ENCODE data around the gene DPP6. TPM values are rescaled to one million over a fixed set of nuclear protein-coding genes. Genes with fewer than 3 reads are reported as not detected.

The DPP6 gene
- total RNA-seq, 3 donors from 2014 or later (not counting 1 experiment from before 2014, with no cell fraction given): not detected

DNA sequence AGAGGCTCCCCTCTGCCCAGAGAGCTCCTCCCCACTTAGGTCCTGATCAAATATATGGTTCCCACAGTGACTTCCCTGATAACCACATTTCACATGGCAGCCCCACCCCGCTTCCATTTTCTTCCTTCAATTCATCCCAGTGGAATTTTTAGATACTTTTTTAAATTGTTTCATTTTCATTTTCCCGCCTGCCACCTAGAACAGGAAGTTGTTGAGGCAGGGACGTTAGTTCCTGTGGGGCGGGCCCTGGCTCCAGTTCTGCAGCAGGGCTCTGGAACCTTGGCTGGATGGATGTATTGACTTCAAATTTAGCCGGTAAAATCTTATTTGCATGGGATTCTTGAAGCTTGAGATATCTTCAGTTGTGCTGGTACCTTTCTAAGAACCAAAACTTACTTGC lies 724.2 kb downstream of the DPP6 start:
- ATAC-seq (no peak), DNase-seq (no peak)
- H3K4me1 ChIP-seq (ENCODE audit: control insufficient read depth, insufficient read depth, low read length): no peaks in the 10 kb centered on the region
- Mint-ChIP-seq H3K27ac (no peak overlapping the region), H3K27me3 (ENCODE audit: low read depth in 2 of 2) (no peaks in the 10 kb centered on the region), H3K4me1 (no peaks in the 10 kb centered on the region), H3K9me3 (peaks cover 14 to 15% of the 10 kb centered on the region in 2 donors), H3K4me3 (no peak overlapping the region), H3K36me3 (no peaks in the 10 kb centered on the region)
- peaks cover 2% of the 10 kb centered on the region for H3K9me3 ChIP-seq (ENCODE audit: control insufficient read depth, insufficient read depth, low read length)
- intact Hi-C loops (cut with micrococcal nuclease): no loop called here
- H3K27me3 ChIP-seq (ENCODE audit: control insufficient read depth, insufficient read depth, low read length): no peaks in the 10 kb centered on the region
- WGBS (ENCODE audit: insufficient coverage): 40% methylated on average over 5 of the region's 5 CpGs
- TF ChIP-seq, protein P1, sequence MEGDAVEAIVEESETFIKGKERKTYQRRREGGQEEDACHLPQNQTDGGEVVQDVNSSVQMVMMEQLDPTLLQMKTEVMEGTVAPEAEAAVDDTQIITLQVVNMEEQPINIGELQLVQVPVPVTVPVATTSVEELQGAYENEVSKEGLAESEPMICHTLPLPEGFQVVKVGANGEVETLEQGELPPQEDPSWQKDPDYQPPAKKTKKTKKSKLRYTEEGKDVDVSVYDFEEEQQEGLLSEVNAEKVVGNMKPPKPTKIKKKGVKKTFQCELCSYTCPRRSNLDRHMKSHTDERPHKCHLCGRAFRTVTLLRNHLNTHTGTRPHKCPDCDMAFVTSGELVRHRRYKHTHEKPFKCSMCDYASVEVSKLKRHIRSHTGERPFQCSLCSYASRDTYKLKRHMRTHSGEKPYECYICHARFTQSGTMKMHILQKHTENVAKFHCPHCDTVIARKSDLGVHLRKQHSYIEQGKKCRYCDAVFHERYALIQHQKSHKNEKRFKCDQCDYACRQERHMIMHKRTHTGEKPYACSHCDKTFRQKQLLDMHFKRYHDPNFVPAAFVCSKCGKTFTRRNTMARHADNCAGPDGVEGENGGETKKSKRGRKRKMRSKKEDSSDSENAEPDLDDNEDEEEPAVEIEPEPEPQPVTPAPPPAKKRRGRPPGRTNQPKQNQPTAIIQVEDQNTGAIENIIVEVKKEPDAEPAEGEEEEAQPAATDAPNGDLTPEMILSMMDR (IDR thresholded peaks at IDR 0.05): no peak
- H3K27ac ChIP-seq (ENCODE audit: low read length): no peak overlapping the region
- H3K36me3 ChIP-seq (ENCODE audit: control insufficient read depth, insufficient read depth, low read length): no peaks in the 10 kb centered on the region
- H3K4me3 ChIP-seq (ENCODE audit: low read length): no peak overlapping the region

DNA sequence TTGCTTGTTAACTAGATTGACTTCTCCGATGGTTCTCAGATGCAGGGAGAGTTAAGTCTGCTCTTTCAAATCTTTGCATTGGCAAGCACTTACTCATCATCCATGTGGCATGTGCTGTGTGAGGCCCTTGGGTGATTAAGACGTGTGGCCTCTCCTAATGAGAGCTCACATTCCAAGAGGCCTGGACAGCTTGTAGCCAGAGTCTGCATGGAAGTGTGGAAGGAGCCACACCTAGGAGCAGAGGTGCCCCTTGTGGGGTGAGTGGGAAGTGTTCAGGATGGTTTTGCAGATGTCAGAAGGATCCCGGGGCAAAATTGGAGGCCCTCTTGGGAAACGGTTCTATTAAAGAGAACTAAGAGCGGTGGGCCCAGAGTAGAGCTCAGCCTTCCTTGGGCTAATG lies 724.8 kb downstream of the DPP6 start:
- H3K9me3 Mint-ChIP-seq: peaks cover 14 to 15% of the 10 kb centered on the region in 2 donors
- no peaks in the 10 kb centered on the region for H3K4me1 Mint-ChIP-seq
- Histone ChIP-seq H3K4me1 (ENCODE audit: control insufficient read depth, insufficient read depth, low read length) (no peaks in the 10 kb centered on the region), H3K36me3 (ENCODE audit: control insufficient read depth, insufficient read depth, low read length) (no peaks in the 10 kb centered on the region), H3K27me3 (ENCODE audit: control insufficient read depth, insufficient read depth, low read length) (no peaks in the 10 kb centered on the region), H3K9me3 (ENCODE audit: control insufficient read depth, insufficient read depth, low read length) (peaks cover 2% of the 10 kb centered on the region), H3K27ac (ENCODE audit: low read length) (no peak overlapping the region), H3K4me3 (ENCODE audit: low read length) (no peak overlapping the region)
- H3K27me3 Mint-ChIP-seq (ENCODE audit: low read depth in 2 of 2): no peaks in the 10 kb centered on the region
- H3K27ac Mint-ChIP-seq: no peak overlapping the region
- ATAC-seq: no peak
- 93% methylated on average over 5 of the region's 5 CpGs for WGBS (ENCODE audit: insufficient coverage)
- no peak overlapping the region for H3K4me3 Mint-ChIP-seq
- TF ChIP-seq, protein P1 (IDR thresholded peaks at IDR 0.05): no peak
- DNase-seq: no peak
- intact Hi-C loops (cut with micrococcal nuclease): no loop called here
- H3K36me3 Mint-ChIP-seq: no peaks in the 10 kb centered on the region

DNA sequence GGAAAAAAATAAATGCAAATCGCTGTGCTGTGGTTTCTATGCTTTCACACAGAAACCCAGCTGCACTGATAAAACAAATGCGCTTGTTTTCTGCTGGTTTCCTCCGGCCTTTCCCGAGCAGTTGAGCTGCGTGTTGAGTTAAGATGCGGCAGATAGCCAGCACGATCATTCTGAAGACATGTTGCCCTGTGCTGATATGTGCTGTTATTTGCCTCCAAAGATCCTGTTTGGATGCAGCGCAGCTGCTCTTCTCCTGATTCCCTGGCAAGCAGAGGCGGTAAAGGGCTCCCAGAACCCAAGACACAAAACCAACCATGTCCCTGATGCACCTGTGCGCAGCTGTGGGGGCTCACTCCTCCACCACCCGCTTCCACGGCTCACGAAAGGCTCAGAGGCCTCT lies 725.3 kb downstream of the DPP6 start:
- no peaks in the 10 kb centered on the region for H3K36me3 Mint-ChIP-seq
- no peak for DNase-seq
- WGBS (ENCODE audit: insufficient coverage): 90% methylated on average over 13 of the region's 13 CpGs
- H3K9me3 Mint-ChIP-seq: peaks cover 14 to 15% of the 10 kb centered on the region in 2 donors
- H3K27ac Mint-ChIP-seq: no peak overlapping the region
- Histone ChIP-seq H3K4me3 (ENCODE audit: low read length) (no peak overlapping the region), H3K27ac (ENCODE audit: low read length) (no peak overlapping the region), H3K9me3 (ENCODE audit: control insufficient read depth, insufficient read depth, low read length) (peaks cover 2% of the 10 kb centered on the region), H3K36me3 (ENCODE audit: control insufficient read depth, insufficient read depth, low read length) (no peaks in the 10 kb centered on the region), H3K4me1 (ENCODE audit: control insufficient read depth, insufficient read depth, low read length) (no peaks in the 10 kb centered on the region), H3K27me3 (ENCODE audit: control insufficient read depth, insufficient read depth, low read length) (no peaks in the 10 kb centered on the region)
- H3K27me3 Mint-ChIP-seq (ENCODE audit: low read depth in 2 of 2): no peaks in the 10 kb centered on the region
- TF ChIP-seq, protein P1 (IDR thresholded peaks at IDR 0.05): no peak
- intact Hi-C loops (cut with micrococcal nuclease): no loop called here
- no peak for ATAC-seq
- H3K4me3 Mint-ChIP-seq: no peak overlapping the region
- no peaks in the 10 kb centered on the region for H3K4me1 Mint-ChIP-seq

DNA sequence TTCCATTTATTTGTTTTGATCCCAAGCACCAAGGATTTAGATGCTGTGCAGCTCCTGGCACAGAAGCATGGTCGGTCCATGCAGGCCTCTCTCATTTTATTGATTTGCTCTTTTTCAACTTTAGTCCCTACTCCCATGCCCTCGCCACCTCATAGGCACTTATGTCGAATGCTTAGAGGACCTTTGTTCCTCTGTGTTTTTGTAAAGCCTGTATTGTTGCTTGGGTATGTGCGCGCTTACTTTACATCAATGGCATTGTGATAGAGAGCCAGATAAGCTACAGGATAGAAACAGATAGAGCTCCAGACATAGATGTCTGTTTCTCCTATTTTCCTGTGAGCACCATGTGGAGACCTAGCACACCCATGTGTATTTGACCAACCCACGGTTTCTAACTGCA lies 725.7 kb downstream of the DPP6 start:
- 92% methylated on average over 6 of the region's 6 CpGs for WGBS (ENCODE audit: insufficient coverage)
- H3K27ac ChIP-seq (ENCODE audit: low read length): no peak overlapping the region
- intact Hi-C loops (cut with micrococcal nuclease): no loop called here

More for the DNA sequence above, 725.7 kb downstream of the DPP6 start:
- Mint-ChIP-seq H3K4me3 (no peak overlapping the region), H3K27me3 (ENCODE audit: low read depth in 2 of 2) (no peaks in the 10 kb centered on the region), H3K27ac (no peak overlapping the region), H3K9me3 (peaks cover 14 to 15% of the 10 kb centered on the region in 2 donors), H3K36me3 (no peaks in the 10 kb centered on the region), H3K4me1 (no peaks in the 10 kb centered on the region)
- H3K27me3 ChIP-seq (ENCODE audit: control insufficient read depth, insufficient read depth, low read length): no peaks in the 10 kb centered on the region
- TF ChIP-seq, protein P1 (IDR thresholded peaks at IDR 0.05): no peak
- no peak for ATAC-seq
- peaks cover 2% of the 10 kb centered on the region for H3K9me3 ChIP-seq (ENCODE audit: control insufficient read depth, insufficient read depth, low read length)
- no peaks in the 10 kb centered on the region for H3K4me1 ChIP-seq (ENCODE audit: control insufficient read depth, insufficient read depth, low read length)
- no peaks in the 10 kb centered on the region for H3K36me3 ChIP-seq (ENCODE audit: control insufficient read depth, insufficient read depth, low read length)
- DNase-seq: no peak
- no peak overlapping the region for H3K4me3 ChIP-seq (ENCODE audit: low read length)

Measured in natural killer cell (primary cell).